Tibial artery (tissue), 4 donors: Measurements from ENCODE around the gene B3GALT4.

Source experiments
- DNase-seq, 2 donors: peaks; one replicate each; pipeline ENCODE4 v3.0.0-alpha.2; 2019
- H3K27ac ChIP-seq, 2 donors: fragments of 200-600 bp; sonication (generic) in 1 of 2; 1 replicate in 1 of 2; 2 replicates in 1 of 2; pipeline ENCODE4 v1.5.1; 2018 to 2019; ENCODE audit warnings: mild to moderate bottlenecking in 1 of 2
- H3K27me3 ChIP-seq, 2 donors: fragments of 200-600 bp; sonication (generic) in 1 of 2; one replicate each; pipeline versions ENCODE4 v1.5.1 to v1.6.0; 2016 to 2019
- H3K36me3 ChIP-seq, 3 donors: fragments of 200-600 bp; sonication (generic) in 2 of 3; one replicate each; pipeline ENCODE4 v1.5.1; 2016 to 2019; ENCODE audit warnings: mild to moderate bottlenecking in 2 of 3
- H3K4me1 ChIP-seq, 4 donors: fragments of 200-600 bp; sonication (generic) in 2 of 4; 1 replicate in 3 of 4; 2 replicates in 1 of 4; pipeline ENCODE4 v1.5.1; 2016 to 2019
- H3K4me3 ChIP-seq, 2 donors: fragments of 200-600 bp; sonication (generic) in 1 of 2; 1 replicate in 1 of 2; 2 replicates in 1 of 2; pipeline ENCODE4 v1.5.1; 2018 to 2019; ENCODE audit warnings: mild to moderate bottlenecking in 2 of 2
- H3K9me3 ChIP-seq, 3 donors: fragments of 200-600 bp; sonication (generic) in 1 of 3; one replicate each; pipeline ENCODE4 v1.5.1; 2016 to 2019
- CTCF ChIP-seq, 2 experiments: fragments of 200-600 bp in 1 of 2; fragments of 450-650 bp in 1 of 2; IDR thresholded peaks; one replicate each; pipeline ENCODE4 v1.5.1; 2017 to 2019; ENCODE audit warnings: antibody characterized with exemption in 2 of 2, mild to moderate bottlenecking in 1 of 2, moderate library complexity in 1 of 2
- intact Hi-C: fragments of 100-400 bp; cut with DNase I; formaldehyde crosslinking; loops from one replicate; pipeline ENCODE4 v1.15.0; 2023; ENCODE audit warnings: low total_unique reads

B3GALT4 gene

GRCh38 chr6:33299237-33299944, 22.5 kb downstream of the B3GALT4 start:
- Histone ChIP-seq H3K27ac (peak overlapping the region; percentile 94 to 97), H3K9me3 (no peaks in the 10 kb centered on the region), H3K27me3 (no peaks in the 10 kb centered on the region), H3K36me3 (peaks cover 11 to 50% (median 33%) of the 10 kb centered on the region in 3 donors), H3K4me1 (peaks cover 0 to 42% (median 24%) of the 10 kb centered on the region in 4 donors), H3K4me3 (peak overlapping the region; percentile 76 to 79)
- peak; percentile 65 to 68 for TF ChIP-seq CTCF (IDR thresholded peaks at IDR 0.05)
- DNase-seq, result peak; percentile 89 to 96
- intact Hi-C loops, result loop anchor here (10.0 kb wide), 1 partner anchor 115 kb away; the partner anchor contains the start of genes CUTA and PHF1

GRCh38 chr6:33301877-33302276, 25.0 kb downstream of the B3GALT4 start:
- H3K36me3 ChIP-seq, result peaks cover 13 to 44% (median 16%) of the 10 kb centered on the region in 3 donors
- peaks cover 0 to 36% (median 23%) of the 10 kb centered on the region in 4 donors for H3K4me1 ChIP-seq
- no peak for TF ChIP-seq CTCF (IDR thresholded peaks at IDR 0.05)
- no peaks in the 10 kb centered on the region for H3K9me3 ChIP-seq
- no peak for DNase-seq
- no peak overlapping the region for H3K4me3 ChIP-seq
- intact Hi-C loops, result no loop called here
- H3K27me3 ChIP-seq, result no peaks in the 10 kb centered on the region
- H3K27ac ChIP-seq, result no peak overlapping the region

GRCh38 chr6:33304216-33304615, 27.3 kb downstream of the B3GALT4 start:
- intact Hi-C loops, result no loop called here
- DNase-seq, result no peak
- Histone ChIP-seq H3K9me3 (no peaks in the 10 kb centered on the region), H3K36me3 (peaks cover 13 to 43% (median 16%) of the 10 kb centered on the region in 3 donors), H3K27ac (no peak overlapping the region), H3K4me3 (no peak overlapping the region), H3K4me1 (peaks cover 0 to 25% (median 12%) of the 10 kb centered on the region in 4 donors), H3K27me3 (no peaks in the 10 kb centered on the region)
- TF ChIP-seq CTCF (IDR thresholded peaks at IDR 0.05), result no peak

GRCh38 chr6:33305052-33305451, 28.1 kb downstream of the B3GALT4 start:
- Histone ChIP-seq H3K27ac (no peak overlapping the region), H3K4me3 (no peak overlapping the region), H3K27me3 (no peaks in the 10 kb centered on the region), H3K4me1 (peaks cover 0 to 21% (median 10%) of the 10 kb centered on the region in 4 donors), H3K9me3 (no peaks in the 10 kb centered on the region), H3K36me3 (peaks cover 13 to 47% (median 16%) of the 10 kb centered on the region in 3 donors)
- TF ChIP-seq CTCF (IDR thresholded peaks at IDR 0.05), result no peak
- DNase-seq, result no peak
- intact Hi-C loops, result no loop called here

GRCh38 chr6:33306356-33306755, 29.4 kb downstream of the B3GALT4 start:
- intact Hi-C loops, result no loop called here
- no peaks in the 10 kb centered on the region for H3K9me3 ChIP-seq
- TF ChIP-seq CTCF (IDR thresholded peaks at IDR 0.05), result no peak
- no peaks in the 10 kb centered on the region for H3K27me3 ChIP-seq
- H3K27ac ChIP-seq, result no peak overlapping the region
- H3K4me1 ChIP-seq, result peaks cover 0 to 9% (median 6%) of the 10 kb centered on the region in 4 donors
- peaks cover 13 to 54% (median 16%) of the 10 kb centered on the region in 3 donors for H3K36me3 ChIP-seq
- no peak for DNase-seq
- H3K4me3 ChIP-seq, result no peak overlapping the region
